Measurements from ENCODE around the gene SLC2A9. TPM values are rescaled to one million over a fixed set of nuclear protein-coding genes. Genes with fewer than 3 reads are reported as not detected.
A peak's percentile ranks its signal among the peaks of the same experiment; 100 is the strongest.

SLC2A9 gene
- total RNA-seq, 1 experiment from 2014 or later = 33.3 TPM

- Mint-ChIP-seq H3K27ac (ENCODE audit: low read depth, unreplicated experiment) (no peak overlapping the region), H3K9me3 (ENCODE audit: unreplicated experiment) (no peaks in the 10 kb centered on the region), H3K4me3 (ENCODE audit: unreplicated experiment) (no peak overlapping the region), H3K27me3 (ENCODE audit: insufficient read depth, unreplicated experiment) (no peaks in the 10 kb centered on the region), H3K4me1 (ENCODE audit: insufficient read depth, unreplicated experiment) (no peaks in the 10 kb centered on the region), H3K36me3 (ENCODE audit: insufficient read depth, unreplicated experiment) (peaks cover 9% of the 10 kb centered on the region)
- CTCF ChIA-PET = no interaction called here
- POLR2A ChIA-PET = no interaction called here
- no peak for DNase-seq (ENCODE audit: unreplicated experiment)
- intact Hi-C loops (cut with micrococcal nuclease) = no loop called here
- BruUV-seq (replicated peaks) = no TSS peak
- TF ChIP-seq, protein P1, sequence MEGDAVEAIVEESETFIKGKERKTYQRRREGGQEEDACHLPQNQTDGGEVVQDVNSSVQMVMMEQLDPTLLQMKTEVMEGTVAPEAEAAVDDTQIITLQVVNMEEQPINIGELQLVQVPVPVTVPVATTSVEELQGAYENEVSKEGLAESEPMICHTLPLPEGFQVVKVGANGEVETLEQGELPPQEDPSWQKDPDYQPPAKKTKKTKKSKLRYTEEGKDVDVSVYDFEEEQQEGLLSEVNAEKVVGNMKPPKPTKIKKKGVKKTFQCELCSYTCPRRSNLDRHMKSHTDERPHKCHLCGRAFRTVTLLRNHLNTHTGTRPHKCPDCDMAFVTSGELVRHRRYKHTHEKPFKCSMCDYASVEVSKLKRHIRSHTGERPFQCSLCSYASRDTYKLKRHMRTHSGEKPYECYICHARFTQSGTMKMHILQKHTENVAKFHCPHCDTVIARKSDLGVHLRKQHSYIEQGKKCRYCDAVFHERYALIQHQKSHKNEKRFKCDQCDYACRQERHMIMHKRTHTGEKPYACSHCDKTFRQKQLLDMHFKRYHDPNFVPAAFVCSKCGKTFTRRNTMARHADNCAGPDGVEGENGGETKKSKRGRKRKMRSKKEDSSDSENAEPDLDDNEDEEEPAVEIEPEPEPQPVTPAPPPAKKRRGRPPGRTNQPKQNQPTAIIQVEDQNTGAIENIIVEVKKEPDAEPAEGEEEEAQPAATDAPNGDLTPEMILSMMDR (IDR thresholded peaks at IDR 0.05; ENCODE audit: unreplicated experiment) = no peak
Observed at GRCh38 chr4:9942921-9943600, 78.2 kb downstream of the SLC2A9 start.

- Mint-ChIP-seq H3K4me3 (ENCODE audit: unreplicated experiment) (no peak overlapping the region), H3K9me3 (ENCODE audit: unreplicated experiment) (no peaks in the 10 kb centered on the region), H3K27me3 (ENCODE audit: insufficient read depth, unreplicated experiment) (no peaks in the 10 kb centered on the region), H3K36me3 (ENCODE audit: insufficient read depth, unreplicated experiment) (peaks cover 9% of the 10 kb centered on the region), H3K27ac (ENCODE audit: low read depth, unreplicated experiment) (no peak overlapping the region), H3K4me1 (ENCODE audit: insufficient read depth, unreplicated experiment) (no peaks in the 10 kb centered on the region)
- POLR2A ChIA-PET = no interaction called here
- BruUV-seq (replicated peaks) = no TSS peak
- intact Hi-C loops (cut with micrococcal nuclease) = no loop called here
- TF ChIP-seq, protein P1 (IDR thresholded peaks at IDR 0.05; ENCODE audit: unreplicated experiment) = no peak
- no peak for DNase-seq (ENCODE audit: unreplicated experiment)
- CTCF ChIA-PET = no interaction called here
Observed at GRCh38 chr4:9942139-9942538, 79.2 kb downstream of the SLC2A9 start.

GRCh38 chr4:9940041-9940440 lies 81.3 kb downstream of the SLC2A9 start:
- peak overlapping the region; percentile 54 for H3K27ac Mint-ChIP-seq (ENCODE audit: low read depth, unreplicated experiment)
- no peaks in the 10 kb centered on the region for H3K4me1 Mint-ChIP-seq (ENCODE audit: insufficient read depth, unreplicated experiment)
- no peak for DNase-seq (ENCODE audit: unreplicated experiment)
- TF ChIP-seq, protein P1 (IDR thresholded peaks at IDR 0.05; ENCODE audit: unreplicated experiment) = no peak
- no TSS peak for BruUV-seq (replicated peaks)
- no peaks in the 10 kb centered on the region for H3K27me3 Mint-ChIP-seq (ENCODE audit: insufficient read depth, unreplicated experiment)
- H3K4me3 Mint-ChIP-seq (ENCODE audit: unreplicated experiment) = no peak overlapping the region
- H3K36me3 Mint-ChIP-seq (ENCODE audit: insufficient read depth, unreplicated experiment) = peaks cover 8% of the 10 kb centered on the region
- CTCF ChIA-PET = no interaction called here
- intact Hi-C loops (cut with micrococcal nuclease) = no loop called here
- POLR2A ChIA-PET = no interaction called here
- H3K9me3 Mint-ChIP-seq (ENCODE audit: unreplicated experiment) = no peaks in the 10 kb centered on the region

- ChIA-PET CTCF (interaction anchor here (0.6 to 1.0 kb wide), 2 partner anchors 9 to 12 kb away, joined by 3 to 4 read pairs; no protein-coding TSS in a partner anchor), POLR2A (no interaction called here)
- no peak for DNase-seq (ENCODE audit: unreplicated experiment)
- intact Hi-C loops (cut with micrococcal nuclease) = no loop called here
- H3K4me3 Mint-ChIP-seq (ENCODE audit: unreplicated experiment) = no peak overlapping the region
- TF ChIP-seq, protein P1 (IDR thresholded peaks at IDR 0.05; ENCODE audit: unreplicated experiment) = no peak
- peaks cover 11% of the 10 kb centered on the region for H3K36me3 Mint-ChIP-seq (ENCODE audit: insufficient read depth, unreplicated experiment)
- no peaks in the 10 kb centered on the region for H3K9me3 Mint-ChIP-seq (ENCODE audit: unreplicated experiment)
- no TSS peak for BruUV-seq (replicated peaks)
- H3K27ac Mint-ChIP-seq (ENCODE audit: low read depth, unreplicated experiment) = no peak overlapping the region
- no peaks in the 10 kb centered on the region for H3K27me3 Mint-ChIP-seq (ENCODE audit: insufficient read depth, unreplicated experiment)
- no peaks in the 10 kb centered on the region for H3K4me1 Mint-ChIP-seq (ENCODE audit: insufficient read depth, unreplicated experiment)
Observed at GRCh38 chr4:9938933-9939332, 82.4 kb downstream of the SLC2A9 start.

Data from MCF 10A (cell line).